ENCODE measurements around the gene DEFB112.

The DEFB112 gene

GRCh38 chr6:50049829-50050228 lies at the start of gene DEFB112:
Gene DEFB112, minus strand, starts transcription at chr6:50049929. Its CDS starts 60 bp downstream, at chr6:50049869.
- DNase-seq (ENCODE audit: low read depth), result no peak

- no peak for DNase-seq (ENCODE audit: low read depth)
Measured at GRCh38 chr6:50098641-50098993, 48.9 kb upstream of the DEFB112 start.

GRCh38 chr6:50097966-50098640 lies 48.4 kb upstream of the DEFB112 start:
- DNase-seq (ENCODE audit: low read depth), result no peak

- no peak for DNase-seq (ENCODE audit: low read depth)
Measured at GRCh38 chr6:50096296-50096695, 46.6 kb upstream of the DEFB112 start.

- no peak for DNase-seq (ENCODE audit: low read depth)
Measured at GRCh38 chr6:50093938-50094272, 44.2 kb upstream of the DEFB112 start.

GRCh38 chr6:50093116-50093937 lies 43.6 kb upstream of the DEFB112 start:
- DNase-seq (ENCODE audit: low read depth), result no peak

GRCh38 chr6:50091641-50092040 lies 41.9 kb upstream of the DEFB112 start:
- DNase-seq (ENCODE audit: low read depth), result peak; percentile 6

- no peak for DNase-seq (ENCODE audit: low read depth)
Measured at GRCh38 chr6:50089911-50090310, 40.2 kb upstream of the DEFB112 start.

GRCh38 chr6:50087231-50087954 lies 37.7 kb upstream of the DEFB112 start:
- peak; percentile 13 for DNase-seq (ENCODE audit: low read depth)

- DNase-seq (ENCODE audit: low read depth), result no peak
Measured at GRCh38 chr6:50077385-50077784, 27.7 kb upstream of the DEFB112 start.

GRCh38 chr6:50076431-50076830 lies 26.7 kb upstream of the DEFB112 start:
- no peak for DNase-seq (ENCODE audit: low read depth)

- no peak for DNase-seq (ENCODE audit: low read depth)
Measured at GRCh38 chr6:50071921-50072320, 22.2 kb upstream of the DEFB112 start.

- no peak for DNase-seq (ENCODE audit: low read depth)
Measured at GRCh38 chr6:50070101-50070500, 20.4 kb upstream of the DEFB112 start.

- no peak for DNase-seq (ENCODE audit: low read depth)
Measured at GRCh38 chr6:50062051-50062450, 12.3 kb upstream of the DEFB112 start.

- no peak for DNase-seq (ENCODE audit: low read depth)
Measured at GRCh38 chr6:50056242-50056641, 6.5 kb upstream of the DEFB112 start.

GRCh38 chr6:50047026-50047425 lies 2.7 kb downstream of the DEFB112 start:
- no peak for DNase-seq (ENCODE audit: low read depth)

GRCh38 chr6:50030777-50031562 lies 18.8 kb downstream of the DEFB112 start:
- DNase-seq (ENCODE audit: low read depth), result no peak

- no peak for DNase-seq (ENCODE audit: low read depth)
Measured at GRCh38 chr6:50030350-50030749, 19.4 kb downstream of the DEFB112 start.

GRCh38 chr6:50025258-50025657 lies 24.5 kb downstream of the DEFB112 start:
- DNase-seq (ENCODE audit: low read depth), result no peak

- DNase-seq (ENCODE audit: low read depth), result no peak
Measured at GRCh38 chr6:50021894-50022293, 27.8 kb downstream of the DEFB112 start, which contains the start of gene DEFB110. Gene DEFB110, minus strand, starts transcription at chr6:50021994. Its CDS starts 59 bp downstream, at chr6:50021935.

GRCh38 chr6:50007819-50008218 lies 41.9 kb downstream of the DEFB112 start:
- DNase-seq (ENCODE audit: low read depth), result peak; percentile 2

- DNase-seq (ENCODE audit: low read depth), result no peak
Measured at GRCh38 chr6:50003139-50003538, 46.6 kb downstream of the DEFB112 start.

Measured in stromal cell of bone marrow (primary cell).